Measurements from ENCODE around the gene OR1F1.

The OR1F1 gene

DNA sequence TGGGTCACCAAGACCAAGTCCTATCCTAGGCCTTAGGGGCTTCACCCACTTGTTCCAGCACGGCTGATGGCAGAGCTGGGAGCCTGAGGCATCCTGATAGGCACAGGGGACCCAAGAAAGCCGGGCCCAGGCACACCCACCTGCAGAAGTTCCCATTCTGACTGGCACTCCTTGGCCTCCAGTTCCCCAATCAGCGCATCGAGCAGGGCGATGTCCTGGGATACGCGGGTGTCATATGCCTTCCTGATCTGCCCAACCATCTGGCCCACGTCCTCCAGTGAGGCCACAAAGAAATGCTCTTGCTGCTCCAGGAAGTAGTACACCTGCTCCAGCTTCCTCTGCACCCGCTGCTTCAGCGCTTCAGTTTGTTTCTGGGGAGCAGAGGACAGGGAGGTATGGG, 58.9 kb downstream of the OR1F1 start:
- no peak for DNase-seq (ENCODE audit: low read depth)
- TF ChIP-seq, protein P1, sequence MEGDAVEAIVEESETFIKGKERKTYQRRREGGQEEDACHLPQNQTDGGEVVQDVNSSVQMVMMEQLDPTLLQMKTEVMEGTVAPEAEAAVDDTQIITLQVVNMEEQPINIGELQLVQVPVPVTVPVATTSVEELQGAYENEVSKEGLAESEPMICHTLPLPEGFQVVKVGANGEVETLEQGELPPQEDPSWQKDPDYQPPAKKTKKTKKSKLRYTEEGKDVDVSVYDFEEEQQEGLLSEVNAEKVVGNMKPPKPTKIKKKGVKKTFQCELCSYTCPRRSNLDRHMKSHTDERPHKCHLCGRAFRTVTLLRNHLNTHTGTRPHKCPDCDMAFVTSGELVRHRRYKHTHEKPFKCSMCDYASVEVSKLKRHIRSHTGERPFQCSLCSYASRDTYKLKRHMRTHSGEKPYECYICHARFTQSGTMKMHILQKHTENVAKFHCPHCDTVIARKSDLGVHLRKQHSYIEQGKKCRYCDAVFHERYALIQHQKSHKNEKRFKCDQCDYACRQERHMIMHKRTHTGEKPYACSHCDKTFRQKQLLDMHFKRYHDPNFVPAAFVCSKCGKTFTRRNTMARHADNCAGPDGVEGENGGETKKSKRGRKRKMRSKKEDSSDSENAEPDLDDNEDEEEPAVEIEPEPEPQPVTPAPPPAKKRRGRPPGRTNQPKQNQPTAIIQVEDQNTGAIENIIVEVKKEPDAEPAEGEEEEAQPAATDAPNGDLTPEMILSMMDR (IDR thresholded peaks at IDR 0.05; ENCODE audit: control insufficient read depth, insufficient read depth, low read depth, low read length, missing control alignments): no peak
- H3K4me3 ChIP-seq (ENCODE audit: control insufficient read depth, low read depth, low read length): no peak overlapping the region

DNA sequence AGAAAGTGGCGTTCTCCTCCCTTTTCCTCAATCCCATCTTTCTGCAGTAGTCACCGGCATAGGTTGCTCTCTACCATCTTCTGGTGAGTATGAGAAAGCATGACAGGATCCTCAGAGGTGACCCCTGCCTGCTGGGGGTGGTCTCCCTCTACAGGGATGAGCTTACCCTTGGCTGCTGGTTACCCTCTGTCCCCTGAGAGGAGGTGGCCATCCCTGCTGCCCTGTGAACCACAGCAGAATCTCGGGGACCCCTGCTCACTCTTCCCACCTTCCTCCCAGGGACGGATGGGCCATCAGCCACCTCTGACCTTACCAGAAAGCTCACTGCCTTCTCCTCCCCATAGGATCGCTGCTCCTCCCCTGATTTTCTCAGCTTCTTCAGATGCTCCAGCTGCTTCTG, 60.6 kb downstream of the OR1F1 start:
- no peak for DNase-seq (ENCODE audit: low read depth)
- H3K4me3 ChIP-seq (ENCODE audit: control insufficient read depth, low read depth, low read length): no peak overlapping the region
- TF ChIP-seq, protein P1 (IDR thresholded peaks at IDR 0.05; ENCODE audit: control insufficient read depth, insufficient read depth, low read depth, low read length, missing control alignments): no peak

DNA sequence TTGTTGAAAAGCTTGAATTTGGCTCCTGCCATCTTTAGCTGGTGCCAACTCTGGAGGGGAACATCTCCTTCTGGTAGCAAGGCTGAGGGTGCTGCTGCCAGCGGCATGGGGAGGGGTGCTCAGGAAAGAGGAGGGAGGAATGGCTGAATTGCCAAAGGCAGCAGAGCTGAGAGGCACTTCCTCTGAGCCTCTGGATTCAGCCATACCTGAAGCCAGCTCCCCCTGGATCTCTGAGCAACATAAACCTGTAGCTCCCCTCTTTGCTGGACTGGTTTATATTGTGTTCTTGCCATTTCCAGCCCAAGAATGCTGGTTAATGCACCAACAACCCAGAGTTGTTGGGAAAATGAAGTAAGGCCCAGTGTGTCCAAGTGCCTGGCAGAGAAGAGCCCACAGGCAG, 61.0 kb downstream of the OR1F1 start:
- no peak for DNase-seq (ENCODE audit: low read depth)
- TF ChIP-seq, protein P1 (IDR thresholded peaks at IDR 0.05; ENCODE audit: control insufficient read depth, insufficient read depth, low read depth, low read length, missing control alignments): no peak
- no peak overlapping the region for H3K4me3 ChIP-seq (ENCODE audit: control insufficient read depth, low read depth, low read length)

DNA sequence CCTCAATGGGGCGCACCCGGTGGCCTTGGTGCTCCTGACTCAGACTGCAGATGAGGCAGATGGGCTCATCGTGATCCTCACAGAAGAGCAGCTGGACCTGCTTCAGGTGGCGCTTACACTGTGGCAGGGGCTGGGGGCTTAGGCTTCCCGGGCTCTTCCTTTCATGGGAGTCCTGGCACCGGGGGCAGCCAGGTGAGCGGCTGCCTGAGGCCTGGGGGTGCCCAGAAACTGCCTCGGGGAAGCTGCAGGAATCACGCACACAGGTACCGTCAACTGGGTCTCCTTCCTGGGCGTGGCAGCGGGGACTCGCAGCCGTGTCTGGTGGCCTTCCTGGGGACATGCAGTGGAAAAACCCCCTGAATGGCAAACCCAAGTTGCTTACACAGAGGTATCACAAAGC, 61.4 kb downstream of the OR1F1 start:
- no peak overlapping the region for H3K4me3 ChIP-seq (ENCODE audit: control insufficient read depth, low read depth, low read length)
- TF ChIP-seq, protein P1 (IDR thresholded peaks at IDR 0.05; ENCODE audit: control insufficient read depth, insufficient read depth, low read depth, low read length, missing control alignments): no peak
- DNase-seq (ENCODE audit: low read depth): no peak

DNA sequence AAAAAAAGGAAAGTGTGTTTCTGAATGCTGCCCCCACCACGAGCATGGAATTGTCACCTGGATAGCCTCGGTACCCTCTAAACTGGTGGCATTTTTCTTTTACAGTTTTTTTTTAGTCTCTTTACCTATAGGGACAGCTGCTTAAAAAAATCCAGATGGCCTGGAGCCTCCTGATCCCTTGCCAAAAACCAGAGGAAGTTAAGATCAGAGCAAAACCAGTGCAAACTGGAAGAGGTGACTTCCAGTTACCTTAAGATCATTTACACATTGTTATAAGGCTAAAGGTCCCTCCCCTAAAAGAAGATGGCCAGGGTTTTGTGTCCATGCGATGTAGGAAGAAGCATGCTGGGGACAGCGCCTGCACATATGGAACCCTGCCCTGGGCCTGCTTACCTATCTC, 65.0 kb downstream of the OR1F1 start:
- no peak overlapping the region for H3K4me3 ChIP-seq (ENCODE audit: control insufficient read depth, low read depth, low read length)
- TF ChIP-seq, protein P1 (IDR thresholded peaks at IDR 0.05; ENCODE audit: control insufficient read depth, insufficient read depth, low read depth, low read length, missing control alignments): no peak
- no peak for DNase-seq (ENCODE audit: low read depth)

DNA sequence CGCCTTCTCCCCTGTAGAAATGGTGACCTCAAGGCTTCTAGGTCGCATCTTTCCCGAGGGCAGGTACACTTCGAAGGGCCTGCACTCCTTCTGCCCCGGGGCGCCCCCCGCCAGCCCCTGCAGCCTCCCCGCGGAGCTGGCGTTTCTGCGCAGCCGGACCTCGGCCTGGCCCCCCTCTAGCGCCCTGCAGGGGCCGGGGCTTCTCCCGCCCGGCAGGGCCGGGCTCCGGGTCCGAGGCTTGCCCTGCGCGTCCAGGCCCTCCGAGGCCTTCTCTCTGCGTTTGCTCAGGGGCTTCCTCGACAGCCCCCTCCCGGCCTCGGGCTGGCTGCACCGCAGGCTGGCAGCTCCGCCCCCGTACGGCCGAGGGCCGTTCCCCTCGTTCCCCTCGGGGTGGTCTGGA, 66.3 kb downstream of the OR1F1 start:
- H3K4me3 ChIP-seq (ENCODE audit: control insufficient read depth, low read depth, low read length): no peak overlapping the region
- no peak for DNase-seq (ENCODE audit: low read depth)
- TF ChIP-seq, protein P1 (IDR thresholded peaks at IDR 0.05; ENCODE audit: control insufficient read depth, insufficient read depth, low read depth, low read length, missing control alignments): no peak
